Activated CD4-positive, alpha-beta T cell treated with anti-CD3 and anti-CD28 coated beads, Interleukin-2, amount 50 U/mL, for 48 hours (primary cell): ENCODE data around the gene ZC3H18.

Experiments
- DNase-seq, 2 experiments: peaks; one replicate each; pipeline ENCODE4 v3.0.0-alpha.2; 2020

The ZC3H18 gene

DNA sequence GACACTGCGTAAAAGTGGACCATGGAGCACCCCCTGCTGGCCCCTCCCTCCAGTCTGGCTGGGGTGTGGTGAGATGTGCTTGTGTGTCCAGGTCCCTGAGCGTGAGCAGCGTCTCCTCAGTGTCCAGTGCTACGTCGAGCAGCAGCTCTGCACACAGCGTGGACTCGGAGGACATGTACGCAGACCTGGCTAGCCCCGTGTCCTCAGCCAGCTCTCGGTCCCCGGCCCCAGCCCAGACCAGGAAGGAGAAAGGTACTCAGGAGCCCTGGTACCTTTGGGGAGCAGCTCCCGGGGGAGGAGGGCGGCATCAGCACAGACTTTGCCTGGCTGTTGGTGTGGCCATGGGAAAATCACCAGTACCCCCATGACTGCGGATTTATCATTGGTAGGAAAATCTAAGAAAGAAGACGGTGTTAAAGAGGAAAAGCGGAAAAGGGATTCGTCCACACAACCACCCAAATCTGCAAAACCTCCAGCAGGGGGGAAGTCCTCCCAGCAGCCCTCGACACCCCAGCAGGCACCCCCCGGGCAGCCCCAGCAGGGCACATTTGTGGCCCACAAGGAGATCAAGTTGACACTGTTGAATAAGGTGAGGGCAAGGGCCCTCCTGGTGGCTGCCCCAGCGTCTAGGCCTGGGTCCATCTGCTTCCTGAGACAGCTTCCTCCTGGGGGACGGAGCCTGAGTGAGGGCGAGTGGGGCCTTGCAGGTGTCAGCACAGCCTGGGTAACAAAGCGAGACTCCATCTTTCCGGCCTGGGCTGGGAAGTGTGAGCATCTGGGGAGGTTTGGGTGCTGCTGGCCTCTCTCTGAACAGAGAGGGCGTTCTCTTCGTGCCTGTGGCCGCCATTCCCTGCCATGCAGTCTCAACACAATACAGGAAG, 57.6 kb downstream of the ZC3H18 start:
- DNase-seq, result no peak

DNA sequence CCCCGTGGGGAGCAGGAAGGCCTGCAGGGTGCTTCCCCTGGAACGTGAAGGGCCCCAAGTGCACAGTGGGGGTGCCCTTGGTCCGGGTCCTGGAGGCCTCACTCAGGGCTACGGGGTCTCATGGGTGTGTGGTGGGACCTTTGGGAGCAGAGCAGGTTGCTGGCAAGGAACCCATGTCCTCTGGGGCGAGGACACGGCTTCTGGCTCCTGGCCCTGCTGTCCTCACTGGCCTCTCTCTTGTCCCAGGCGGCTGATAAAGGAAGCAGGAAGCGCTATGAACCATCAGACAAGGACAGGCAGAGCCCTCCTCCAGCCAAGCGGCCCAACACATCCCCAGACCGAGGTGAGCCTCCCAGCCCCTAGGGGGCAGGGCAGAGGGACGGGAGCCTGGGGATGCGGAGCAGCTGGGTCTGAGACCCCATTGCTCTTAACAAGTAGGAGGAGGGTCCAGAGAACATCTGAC, 58.3 kb downstream of the ZC3H18 start:
- DNase-seq, result no peak

DNA sequence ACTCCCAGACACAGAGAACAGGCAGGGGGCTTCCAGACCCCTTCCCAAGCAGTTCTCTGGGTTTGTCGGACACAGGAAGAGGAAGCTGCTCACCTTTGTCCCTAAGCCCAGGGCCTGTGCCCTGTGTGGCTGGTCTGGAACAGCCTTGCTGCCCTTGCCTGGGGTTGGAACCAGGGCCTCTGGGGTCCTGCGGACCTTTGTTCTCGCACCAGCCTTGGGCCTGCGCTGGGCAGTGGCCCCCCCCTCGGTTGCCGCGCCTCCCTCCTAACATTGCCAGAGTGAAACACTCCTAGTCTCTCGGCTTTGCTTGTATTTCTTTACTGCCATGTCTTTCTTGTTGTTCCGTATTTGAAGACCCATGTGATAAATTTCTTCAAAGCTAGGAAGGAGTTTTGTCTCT, 59.6 kb downstream of the ZC3H18 start:
- DNase-seq, result no peak

DNA sequence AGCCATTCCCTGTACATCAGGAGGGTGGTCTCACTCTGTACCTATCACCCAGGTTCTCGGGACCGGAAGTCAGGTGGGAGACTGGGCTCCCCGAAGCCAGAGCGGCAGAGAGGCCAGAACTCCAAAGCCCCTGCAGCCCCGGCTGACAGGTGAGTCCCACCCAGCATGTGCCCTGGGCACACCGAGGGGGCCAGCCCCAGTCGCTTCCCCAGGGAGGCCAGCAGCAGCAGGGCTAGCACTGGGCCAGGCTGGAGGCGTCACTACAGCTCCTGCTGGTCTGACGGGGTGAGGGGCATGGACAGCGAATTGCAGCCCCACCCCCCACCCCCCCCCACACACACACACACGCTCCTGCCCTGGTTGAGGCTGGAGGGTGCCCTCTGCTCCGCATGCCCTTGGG, 60.2 kb downstream of the ZC3H18 start:
- no peak for DNase-seq

DNA sequence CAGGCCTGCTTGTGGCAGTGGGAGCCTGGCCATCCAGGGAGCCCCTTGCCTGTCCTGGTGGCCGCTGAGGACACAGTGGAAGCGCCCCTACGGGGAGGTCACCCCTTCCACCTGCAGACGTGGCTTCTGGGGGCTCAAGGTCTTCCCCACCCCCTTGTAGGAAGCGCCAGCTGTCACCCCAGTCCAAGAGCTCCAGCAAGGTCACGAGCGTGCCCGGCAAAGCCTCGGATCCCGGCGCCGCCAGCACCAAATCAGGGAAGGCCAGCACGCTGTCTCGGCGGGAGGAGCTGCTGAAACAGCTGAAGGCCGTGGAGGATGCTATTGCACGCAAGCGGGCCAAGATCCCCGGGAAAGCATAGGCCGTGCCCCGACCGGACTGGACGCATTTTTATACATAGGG, 60.7 kb downstream of the ZC3H18 start:
- DNase-seq, result no peak

DNA sequence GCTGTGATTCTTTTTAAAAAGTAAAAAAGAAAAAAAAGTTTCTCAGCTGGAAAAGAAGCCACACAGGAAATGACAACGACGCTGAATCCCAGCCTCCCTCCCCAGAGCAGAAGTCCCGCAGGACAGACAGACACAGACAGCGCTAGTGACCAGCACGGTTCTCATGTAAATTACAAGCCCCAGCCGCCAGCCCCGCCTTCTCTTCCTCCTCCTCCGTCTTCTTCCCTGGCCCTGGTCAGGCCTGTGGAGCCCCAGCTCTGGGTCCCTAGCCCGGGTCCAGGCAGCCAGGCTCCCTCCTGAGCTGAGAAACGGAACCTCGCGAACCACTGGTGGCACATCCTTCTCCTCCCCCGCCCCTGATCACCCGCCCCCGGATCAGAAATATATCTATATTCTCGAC, 61.2 kb downstream of the ZC3H18 start:
- DNase-seq, result no peak

DNA sequence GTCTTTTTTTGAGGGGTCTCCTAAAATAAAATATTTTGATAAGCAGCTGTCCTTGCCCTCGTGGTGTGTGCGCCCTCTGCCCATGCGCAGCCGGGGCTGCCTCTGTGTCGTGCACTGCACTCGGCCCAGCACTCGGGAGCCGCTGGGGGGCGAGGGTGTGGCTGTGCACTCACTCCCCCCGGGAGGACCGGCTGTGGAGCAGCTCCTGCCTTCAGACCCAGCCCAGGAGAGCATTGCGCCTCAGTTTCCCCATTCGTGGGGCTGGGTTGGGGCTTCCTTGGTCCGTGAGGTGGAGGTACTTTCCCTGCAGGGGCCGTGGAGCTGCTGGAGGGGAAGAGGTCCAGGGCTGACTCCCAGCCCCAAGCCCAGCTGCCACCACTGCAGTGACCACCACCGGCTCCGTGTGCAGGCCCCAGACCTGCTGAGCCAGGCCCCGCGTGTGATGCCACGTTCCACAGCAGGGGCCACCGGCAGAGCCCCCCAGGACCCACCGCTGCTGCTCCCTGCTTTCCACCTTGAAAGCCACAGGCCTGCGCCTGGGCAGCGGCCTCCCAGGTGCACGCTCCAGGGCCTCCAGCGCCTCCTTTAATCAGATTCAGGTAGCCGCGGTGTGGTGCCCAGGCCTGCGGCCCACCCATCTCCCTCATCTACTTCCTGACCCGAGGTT, 61.9 kb downstream of the ZC3H18 start:
- DNase-seq, result no peak

DNA sequence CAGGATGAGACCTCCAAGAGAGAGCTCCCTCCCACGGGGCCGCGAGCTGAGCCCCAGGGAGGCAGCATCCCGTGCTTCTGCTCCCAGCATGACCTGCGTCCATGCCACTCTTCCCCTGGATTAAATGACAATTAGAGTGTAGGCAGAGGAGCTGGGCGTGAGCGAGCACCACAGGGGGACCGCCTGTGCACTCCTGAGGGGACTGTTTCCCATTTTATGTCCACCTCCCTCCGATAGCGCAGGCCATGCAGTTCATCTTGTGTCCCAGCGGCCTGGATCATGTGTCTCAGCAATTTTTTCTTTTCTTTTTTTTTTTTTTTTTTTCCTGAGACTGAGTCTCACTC, 62.4 kb downstream of the ZC3H18 start:
- DNase-seq, result no peak

DNA sequence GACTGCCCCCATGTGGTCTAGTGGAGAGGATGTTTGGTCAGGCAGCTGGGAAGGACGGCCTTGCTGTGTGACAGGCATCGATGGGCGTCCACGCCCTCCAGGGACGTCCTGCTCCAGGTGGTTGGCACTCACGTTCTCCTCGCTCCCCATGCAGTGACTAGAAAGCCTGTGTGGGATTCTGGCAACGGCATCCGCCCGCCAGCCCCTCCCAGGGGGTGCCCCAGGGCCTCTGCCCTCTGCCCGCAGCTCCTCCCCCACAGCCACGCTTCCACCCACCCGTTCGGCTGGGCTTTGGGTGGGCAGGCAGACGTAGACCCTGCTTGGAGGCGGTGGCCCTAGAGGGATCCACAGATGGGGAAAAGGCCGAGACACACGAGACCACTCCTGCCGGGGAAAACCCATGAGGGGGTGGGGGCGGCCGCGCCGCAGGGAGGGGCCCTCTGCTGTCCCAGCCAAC, 63.5 kb downstream of the ZC3H18 start:
- DNase-seq, result peak; percentile 73 to 80

DNA sequence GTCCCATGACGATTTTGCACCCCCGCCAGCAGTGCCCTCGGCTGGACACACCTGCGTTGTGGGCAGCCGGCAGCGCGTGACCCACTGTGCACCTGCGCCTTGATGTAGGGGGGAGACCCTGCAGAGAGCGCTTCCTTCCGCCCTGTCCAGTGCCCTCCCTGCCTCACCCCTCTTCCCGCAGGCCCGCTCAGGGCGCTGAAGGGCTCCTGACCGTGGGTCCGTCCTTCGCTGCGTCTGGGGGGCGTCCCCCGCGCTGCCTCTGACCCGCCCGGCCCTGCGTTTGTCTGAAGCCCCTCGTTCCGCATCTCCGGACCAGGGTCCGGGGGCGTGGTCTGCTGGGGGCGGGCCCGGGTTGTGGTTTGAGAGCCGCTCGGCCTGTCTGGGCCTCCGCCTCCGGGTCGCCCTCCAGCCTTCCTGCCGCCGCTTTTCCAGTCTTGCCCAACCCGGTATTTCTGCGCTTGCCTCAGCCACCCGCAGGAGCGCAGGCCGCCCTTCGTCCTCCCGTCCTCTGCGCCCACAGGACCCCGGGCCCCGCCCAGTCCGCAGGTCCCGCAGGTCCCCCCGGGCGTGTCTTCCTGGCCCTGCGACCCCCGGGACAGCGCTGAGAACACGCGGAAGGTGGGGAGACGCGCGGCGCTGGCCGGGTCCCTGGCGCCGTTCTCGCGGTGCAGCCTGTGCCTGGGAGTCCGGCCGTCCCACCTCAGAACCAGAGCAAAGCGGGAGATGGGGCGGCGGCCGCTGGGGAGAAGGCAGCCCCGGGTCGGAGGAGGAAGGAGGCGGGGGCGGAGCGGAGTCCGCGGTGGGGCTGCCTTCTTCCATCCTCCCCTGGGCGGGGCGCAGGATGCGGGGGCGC, 64.2 kb downstream of the ZC3H18 start:
- peak; percentile 66 to 74 for DNase-seq

DNA sequence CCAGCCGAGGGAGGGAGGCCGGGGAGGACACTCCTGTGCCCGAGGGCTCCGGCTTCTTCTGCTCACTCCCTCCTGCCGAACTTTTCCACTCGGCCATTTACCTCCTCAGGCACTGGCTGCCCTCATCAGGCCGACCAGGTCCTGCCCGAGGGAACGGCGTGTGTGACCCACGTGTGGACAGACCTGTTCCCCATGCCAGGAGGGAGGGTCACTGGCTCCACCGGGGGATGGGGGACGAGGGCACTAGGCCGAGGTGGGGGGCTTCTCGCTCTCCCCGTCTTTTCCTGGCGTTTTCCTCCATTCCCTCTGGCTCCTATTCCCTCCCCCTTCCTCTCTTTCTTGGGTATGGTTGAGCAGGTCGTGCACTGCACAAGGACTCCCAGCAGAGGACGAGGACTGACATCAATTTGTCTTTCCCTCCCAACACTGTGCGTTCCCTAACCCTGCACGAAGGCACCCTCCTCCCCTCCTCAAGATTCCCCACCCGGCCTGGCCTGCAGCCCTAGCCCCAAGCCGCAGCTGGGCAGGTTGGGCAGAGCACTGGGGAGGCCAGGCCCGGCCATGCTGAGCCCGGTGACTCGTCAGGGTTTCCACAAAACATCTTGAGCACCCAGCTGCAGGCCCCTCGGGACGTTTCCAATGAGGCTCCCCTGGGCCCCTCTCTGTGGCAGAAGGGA, 64.9 kb downstream of the ZC3H18 start:
- no peak for DNase-seq

DNA sequence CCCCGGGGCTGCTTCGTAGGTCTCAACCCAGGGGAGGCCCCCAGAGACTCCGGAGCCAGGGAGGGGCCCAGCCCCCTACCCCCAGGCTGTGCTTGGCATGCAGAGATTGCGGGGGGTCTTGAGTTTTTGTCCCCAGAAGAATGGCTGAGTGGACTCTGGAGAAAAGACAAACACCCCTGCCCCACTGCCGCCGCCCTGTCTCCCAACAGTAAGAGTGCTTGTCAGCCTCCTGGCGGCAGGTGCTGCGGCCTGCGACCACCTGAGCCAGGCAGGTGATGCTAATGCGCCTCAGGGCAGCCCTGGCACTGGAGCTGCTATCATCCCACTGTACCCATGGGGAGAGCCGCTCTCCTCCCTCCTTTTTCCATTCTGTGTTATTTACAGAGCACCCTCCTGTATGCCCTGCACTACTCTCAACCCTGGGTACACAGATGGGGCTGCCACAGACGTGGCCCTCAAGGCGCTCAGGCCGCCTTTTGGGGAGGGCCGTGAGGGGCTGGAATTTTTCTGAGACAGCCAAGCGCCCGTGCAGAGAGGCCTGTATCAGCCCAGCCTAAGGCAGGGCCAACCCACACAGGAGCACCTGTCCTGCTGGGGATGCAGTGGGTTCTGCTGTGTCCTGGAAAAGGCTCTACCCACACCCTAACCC, 65.6 kb downstream of the ZC3H18 start:
- no peak for DNase-seq

DNA sequence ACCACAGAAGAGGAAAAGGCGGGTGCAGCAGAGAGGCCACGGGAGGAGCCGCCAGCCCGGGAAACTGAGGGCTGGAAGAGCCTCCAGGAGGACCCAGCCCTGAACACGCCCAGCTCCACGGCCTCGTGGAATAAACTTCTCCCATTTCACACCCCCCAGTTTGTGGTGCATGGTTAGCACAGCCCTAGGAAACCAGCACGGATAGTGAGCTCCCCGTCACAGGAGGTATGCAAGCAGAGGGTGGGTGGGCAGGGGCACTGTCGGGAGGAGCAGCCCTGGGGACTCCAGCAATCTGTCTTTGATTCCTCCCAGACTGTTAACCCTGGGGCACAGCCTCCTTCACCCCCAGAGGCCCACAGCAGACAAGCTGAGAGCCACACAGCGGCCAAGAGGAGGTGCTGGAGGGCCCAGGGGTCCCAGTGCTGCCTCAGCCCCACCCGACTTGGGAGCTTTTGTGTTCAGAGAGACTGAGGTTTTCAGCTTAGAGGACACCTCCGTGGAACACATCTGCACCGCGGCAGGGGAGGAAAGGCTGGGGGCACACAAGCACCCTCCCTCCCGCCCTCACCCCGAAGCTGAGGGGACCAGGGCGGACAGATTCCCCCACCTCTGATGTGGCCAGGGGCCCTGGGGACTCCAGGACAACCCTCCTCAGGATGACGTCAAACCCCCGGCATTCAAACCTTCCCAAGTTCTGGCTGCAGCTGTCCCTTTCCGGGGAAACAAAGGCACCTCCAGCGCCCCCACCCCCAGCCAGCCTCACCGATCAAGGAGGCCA, 66.5 kb downstream of the ZC3H18 start:
- DNase-seq, result no peak

DNA sequence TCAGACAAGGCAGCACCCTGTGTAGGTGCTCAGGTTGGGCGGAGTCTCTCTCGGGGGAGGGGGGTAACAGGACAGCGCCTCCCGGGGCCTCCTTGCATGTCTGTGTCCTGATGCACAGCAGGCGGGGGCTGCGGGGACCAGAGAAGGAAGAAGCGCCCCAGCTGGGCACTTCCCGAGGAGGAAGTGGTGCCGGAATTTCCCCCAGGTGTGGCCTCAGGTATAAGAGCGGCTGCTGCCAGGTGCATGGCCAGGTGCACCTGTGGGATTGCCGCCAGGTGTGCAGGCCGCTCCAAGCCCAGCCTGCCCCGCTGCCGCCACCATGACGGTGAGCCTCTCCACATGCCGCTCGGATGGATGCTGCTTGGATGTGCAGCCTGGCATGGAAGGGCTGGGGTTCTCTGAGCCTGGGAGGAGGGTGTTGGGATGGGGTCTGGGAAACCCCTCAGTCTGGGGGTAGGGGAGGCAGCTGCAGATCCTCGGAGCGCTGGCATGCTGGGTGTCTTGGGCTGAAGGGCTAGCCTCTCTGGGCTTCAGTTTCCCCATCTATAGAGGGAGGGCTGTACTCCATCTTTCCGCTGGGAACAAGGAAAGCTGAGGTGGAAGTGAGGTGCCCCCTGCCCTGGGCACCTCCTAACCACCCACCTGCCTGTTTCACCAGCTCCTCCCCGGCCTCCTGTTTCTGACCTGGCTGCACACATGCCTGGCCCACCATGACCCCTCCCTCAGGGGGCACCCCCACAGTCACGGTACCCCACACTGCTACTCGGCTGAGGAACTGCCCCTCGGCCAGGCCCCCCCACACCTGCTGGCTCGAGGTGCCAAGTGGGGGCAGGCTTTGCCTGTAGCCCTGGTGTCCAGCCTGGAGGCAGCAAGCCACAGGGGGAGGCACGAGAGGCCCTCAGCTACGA, 68.4 kb downstream of the ZC3H18 start, which contains the start of gene IL17C:
Gene IL17C (plus strand): TSS at position 250 of the 908 bp plus-strand sequence. CDS start 70 bp downstream, at position 320.
- no peak for DNase-seq

DNA sequence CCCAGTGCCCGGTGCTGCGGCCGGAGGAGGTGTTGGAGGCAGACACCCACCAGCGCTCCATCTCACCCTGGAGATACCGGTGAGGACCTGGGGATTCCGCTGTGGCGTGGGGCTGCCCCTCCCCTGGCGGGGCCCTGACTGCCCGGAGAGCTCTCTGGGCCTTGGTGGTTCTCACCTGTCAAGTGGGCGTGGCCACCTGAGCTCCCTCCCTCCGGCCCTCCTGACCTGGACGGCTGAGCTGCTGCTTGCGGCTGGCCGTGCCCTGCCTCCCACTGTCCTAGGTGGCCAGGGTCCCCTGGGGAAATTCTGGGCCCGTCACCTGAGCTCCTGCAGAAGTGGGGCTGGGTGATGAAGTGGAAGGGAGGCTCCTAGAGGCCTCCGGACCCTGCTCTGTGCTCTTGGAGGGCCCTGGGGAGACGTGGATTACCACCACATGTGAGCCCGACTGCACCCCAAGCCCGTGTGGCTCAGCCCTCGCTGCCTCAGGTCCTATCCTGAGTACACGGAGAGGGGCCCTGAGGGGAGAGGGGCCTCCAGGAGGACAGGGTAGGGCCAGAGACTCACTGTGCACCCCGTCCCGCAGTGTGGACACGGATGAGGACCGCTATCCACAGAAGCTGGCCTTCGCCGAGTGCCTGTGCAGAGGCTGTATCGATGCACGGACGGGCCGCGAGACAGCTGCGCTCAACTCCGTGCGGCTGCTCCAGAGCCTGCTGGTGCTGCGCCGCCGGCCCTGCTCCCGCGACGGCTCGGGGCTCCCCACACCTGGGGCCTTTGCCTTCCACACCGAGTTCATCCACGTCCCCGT, 69.2 kb downstream of the ZC3H18 start:
- DNase-seq, result no peak

DNA sequence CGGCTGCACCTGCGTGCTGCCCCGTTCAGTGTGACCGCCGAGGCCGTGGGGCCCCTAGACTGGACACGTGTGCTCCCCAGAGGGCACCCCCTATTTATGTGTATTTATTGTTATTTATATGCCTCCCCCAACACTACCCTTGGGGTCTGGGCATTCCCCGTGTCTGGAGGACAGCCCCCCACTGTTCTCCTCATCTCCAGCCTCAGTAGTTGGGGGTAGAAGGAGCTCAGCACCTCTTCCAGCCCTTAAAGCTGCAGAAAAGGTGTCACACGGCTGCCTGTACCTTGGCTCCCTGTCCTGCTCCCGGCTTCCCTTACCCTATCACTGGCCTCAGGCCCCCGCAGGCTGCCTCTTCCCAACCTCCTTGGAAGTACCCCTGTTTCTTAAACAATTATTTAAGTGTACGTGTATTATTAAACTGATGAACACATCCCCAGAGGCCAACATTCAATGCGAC, 69.9 kb downstream of the ZC3H18 start:
- DNase-seq, result no peak

DNA sequence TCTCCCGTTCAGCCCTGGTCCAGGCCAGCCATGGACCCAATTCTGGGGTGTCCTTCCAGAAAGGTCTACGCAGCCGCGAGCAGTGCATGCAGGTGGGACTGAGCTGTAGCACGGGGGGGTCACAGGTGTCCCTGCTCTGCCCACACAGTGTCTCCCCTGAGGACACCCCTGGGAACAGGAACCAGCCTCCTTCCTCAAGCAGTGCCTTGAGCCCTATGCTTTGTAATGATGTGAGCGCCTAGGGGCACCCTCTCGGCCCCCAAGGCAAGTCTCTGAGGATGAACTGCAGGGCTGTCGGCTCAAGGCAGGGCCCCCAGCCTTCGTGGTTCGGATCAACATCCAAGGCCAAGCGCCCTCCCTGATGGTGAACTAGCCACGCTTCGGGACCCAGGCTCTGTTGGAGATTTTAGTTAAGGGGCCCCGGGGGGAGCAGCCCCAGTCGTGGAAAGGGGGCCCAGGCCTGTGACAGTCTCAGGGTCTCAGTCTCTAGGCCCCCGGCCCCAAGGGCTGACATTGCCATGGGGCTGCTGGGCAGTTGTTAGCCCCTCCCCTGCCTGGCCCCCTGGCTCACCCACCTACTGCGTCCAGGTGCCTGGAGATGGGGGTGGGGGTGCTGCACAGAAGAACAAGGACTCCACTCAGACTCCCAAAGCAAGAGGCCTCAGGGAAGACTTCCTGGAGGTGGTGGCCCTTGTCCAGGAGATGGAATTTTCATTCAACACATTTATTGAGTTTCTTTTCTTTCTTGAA, 70.5 kb downstream of the ZC3H18 start:
- DNase-seq, result no peak

DNA sequence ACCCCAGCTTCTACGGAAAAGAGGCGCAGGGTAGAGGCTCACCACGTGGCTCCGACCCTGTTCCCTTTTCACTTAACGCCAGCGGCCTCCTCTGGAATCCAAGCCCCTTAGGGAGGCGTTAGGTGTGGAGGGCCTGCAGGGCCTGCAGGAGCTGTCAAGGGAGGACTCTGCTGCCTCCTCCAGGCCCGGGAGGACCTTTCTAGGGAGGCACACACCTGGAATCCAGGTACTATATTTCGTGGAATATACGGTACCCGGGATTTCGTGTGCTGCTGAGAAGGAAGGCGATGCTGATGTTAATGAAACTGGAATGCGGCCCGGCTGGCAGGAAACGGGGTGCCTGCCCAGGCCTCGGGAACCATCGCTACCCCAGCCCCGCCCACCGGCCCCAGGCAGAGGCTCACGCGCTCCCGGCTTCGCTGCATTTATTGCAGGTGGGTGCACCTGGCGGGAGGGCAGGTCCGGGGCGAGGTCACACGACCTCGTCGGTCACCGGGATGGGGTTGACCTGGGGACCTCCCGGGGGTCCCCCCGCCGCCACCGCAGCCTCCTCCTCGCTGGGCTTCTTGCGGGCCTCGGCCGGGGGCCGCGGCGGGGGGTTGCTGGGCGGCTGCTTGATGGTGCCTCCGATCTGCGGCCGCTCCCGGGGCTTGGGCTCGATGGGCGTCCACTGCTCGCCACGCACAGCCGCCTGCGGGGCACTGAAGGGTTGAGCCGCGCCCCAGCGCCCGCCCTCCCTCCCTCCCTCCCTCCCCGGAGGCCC, 72.9 kb downstream of the ZC3H18 start:
- no peak for DNase-seq
